KOPT-K1 (cell line): ENCODE results near the gene USP22.

Experiments
- H3K27ac ChIP-seq: fragments of 200-600 bp; sonication (generic); 2 replicates; pipeline ENCODE4 v1.5.1; 2016; ENCODE audit warnings: antibody characterized with exemption, mild to moderate bottlenecking, low read depth, low read length; ENCODE audit not compliant: poor library complexity, severe bottlenecking
- H3K36me3 ChIP-seq: fragments of 200-600 bp; sonication (generic); 2 replicates; pipeline ENCODE4 v1.5.1; 2017; ENCODE audit warnings: antibody characterized with exemption, mild to moderate bottlenecking, low read length, moderate library complexity; ENCODE audit not compliant: insufficient read depth
- H3K9me3 ChIP-seq: fragments of 200-600 bp; sonication (generic); 2 replicates; pipeline ENCODE4 v1.5.1; 2017; ENCODE audit warnings: antibody characterized with exemption, low read length, mild to moderate bottlenecking; ENCODE audit not compliant: insufficient read depth, poor library complexity, severe bottlenecking

Gene USP22

GRCh38 chr17:20952183-20952582 lies 90.6 kb downstream of the USP22 start:
- Histone ChIP-seq H3K36me3 (no peaks in the 10 kb centered on the region), H3K27ac (no peak overlapping the region), H3K9me3 (no peaks in the 10 kb centered on the region)
